GM12892 (cell line): ENCODE data around the gene ANKRD23.

Source experiments
- POLR2AphosphoS5 ChIP-seq: IDR thresholded peaks from 2 replicates; pipeline ENCODE4 v1.6.1; 2011; ENCODE audit warnings: low read depth, low read length, control low read depth
- TAF1 ChIP-seq: IDR thresholded peaks from 2 replicates; pipeline ENCODE4 v1.6.1; 2011; ENCODE audit warnings: low read depth, mild to moderate bottlenecking, control low read depth, low read length, borderline replicate concordance

- TF ChIP-seq POLR2AphosphoS5 = no peak
- TF ChIP-seq TAF1 = no peak
These were observed 44.8 kb downstream of the ANKRD23 start for GRCh38 chr2:96798733-96799622.
